CD8-positive, alpha-beta memory T cell (primary cell): ENCODE results near the gene ZNF169. TPM values are rescaled to one million over a fixed set of nuclear protein-coding genes. Genes with fewer than 3 reads are reported as not detected.
"Not testable (repeated sequence)": the region's sequence is repeated elsewhere in the genome, so short reads cannot be mapped to it uniquely, and the experiment has no call there.

Experiments used
- CTCF ChIA-PET: fragments of 350-600 bp; sonication (Branson Sonifier 250); formaldehyde crosslinking; loops from one replicate; lab custom pipeline; 2021; ENCODE audit warnings: antibody characterized with exemption; lab: Charles Lee
- POLR2A ChIA-PET: fragments of 350-600 bp; sonication (Branson Sonifier 250); formaldehyde crosslinking; loops from one replicate; lab custom pipeline; 2021; ENCODE audit warnings: antibody characterized with exemption; lab: Charles Lee
- DNase-seq, 5 donors: peaks; one replicate each; pipeline versions ENCODE4 v3.0.0 to v3.0.0-alpha.2; 2020 to 2022; ENCODE audit warnings: mixed read lengths in 1 of 5
- H3K27ac ChIP-seq: one replicate; pipeline ENCODE4 v1.7.0; 2013; ENCODE audit warnings: low read depth, mild to moderate bottlenecking, low read length, moderate library complexity
- H3K27me3 ChIP-seq: 2 replicates; pipeline ENCODE4 v1.7.0; 2013; ENCODE audit warnings: low read length, mild to moderate bottlenecking; ENCODE audit not compliant: insufficient read depth, poor library complexity, severe bottlenecking
- H3K36me3 ChIP-seq: 2 replicates; pipeline ENCODE4 v1.7.0; 2013; ENCODE audit warnings: mild to moderate bottlenecking, low read length, moderate library complexity; ENCODE audit not compliant: insufficient read depth
- H3K4me1 ChIP-seq: 2 replicates; pipeline ENCODE4 v1.7.0; 2013; ENCODE audit warnings: mild to moderate bottlenecking, low read length, moderate library complexity; ENCODE audit not compliant: insufficient read depth
- H3K4me3 ChIP-seq: 2 replicates; pipeline ENCODE4 v1.7.0; 2013; ENCODE audit warnings: mild to moderate bottlenecking, low read length
- H3K9me3 ChIP-seq: 2 replicates; pipeline ENCODE4 v1.7.0; 2013; ENCODE audit warnings: mild to moderate bottlenecking, low read length
- H3K27ac Mint-ChIP-seq, 8 donors: one replicate each; pipeline ENCODE4 v1.8.0; 2020 to 2021; ENCODE audit warnings: mixed read lengths in 8 of 8, mild to moderate bottlenecking in 6 of 8, inconsistent platforms in 3 of 8, moderate library complexity in 3 of 8
- H3K27me3 Mint-ChIP-seq, 2 donors: one replicate each; pipeline ENCODE4 v1.8.0; 2020 to 2021; ENCODE audit warnings: mixed read lengths in 2 of 2, mild to moderate bottlenecking in 1 of 2, moderate library complexity in 1 of 2
- H3K36me3 Mint-ChIP-seq, 3 donors: one replicate each; pipeline ENCODE4 v1.8.0; 2020 to 2021; ENCODE audit warnings: mixed read lengths in 3 of 3, inconsistent platforms in 1 of 3, mild to moderate bottlenecking in 1 of 3
- H3K4me1 Mint-ChIP-seq, 3 donors: one replicate each; pipeline ENCODE4 v1.8.0; 2020 to 2021; ENCODE audit warnings: mixed read lengths in 3 of 3, inconsistent platforms in 1 of 3, mild to moderate bottlenecking in 1 of 3
- H3K4me3 Mint-ChIP-seq, 7 donors: one replicate each; pipeline ENCODE4 v1.8.0; 2020 to 2021; ENCODE audit warnings: mixed read lengths in 7 of 7, mild to moderate bottlenecking in 6 of 7, moderate library complexity in 4 of 7, inconsistent platforms in 2 of 7
- H3K9me3 Mint-ChIP-seq, 5 donors: one replicate each; pipeline ENCODE4 v1.8.0; 2020 to 2022; ENCODE audit warnings: mixed read lengths in 5 of 5, mild to moderate bottlenecking in 3 of 5, moderate library complexity in 2 of 5, inconsistent platforms in 1 of 5
- polyA plus RNA-seq: library from polyadenylated mRNA; unstranded; fragments of 300-500 nt; fragmentation: Illumina TruSeq; gene quantifications from one replicate; pipeline ENCODE4 v1.2.3, GENCODE V29; 2021
- total RNA-seq, 2 experiments: library from RNA; stranded (reverse); gene quantifications; one replicate each; pipeline ENCODE4 v1.2.3, GENCODE V29; 2021

ZNF169 gene
- total and polyA plus RNA-seq, 3 experiments from 2014 or later = 3.8 to 6.3 (median 5.3) TPM

- peaks cover 12 to 28% (median 17%) of the 10 kb centered on the region in 3 donors for H3K36me3 Mint-ChIP-seq
- no peaks in the 10 kb centered on the region for H3K27me3 Mint-ChIP-seq
- no peak overlapping the region for H3K4me3 Mint-ChIP-seq
- DNase-seq = no peak
- H3K27ac Mint-ChIP-seq = peak overlapping the region in 2 of 8 donors; percentile 14 to 79
- H3K9me3 Mint-ChIP-seq = peaks cover 0 to 6% (median 0%) of the 10 kb centered on the region in 5 donors
- Histone ChIP-seq H3K27me3 (no peaks in the 10 kb centered on the region), H3K9me3 (no peaks in the 10 kb centered on the region), H3K36me3 (no peaks in the 10 kb centered on the region), H3K4me3 (no peak overlapping the region), H3K4me1 (no peaks in the 10 kb centered on the region), H3K27ac (peak overlapping the region; percentile 17)
- CTCF ChIA-PET = no interaction called here
- H3K4me1 Mint-ChIP-seq = peaks cover 29 to 47% (median 42%) of the 10 kb centered on the region in 3 donors
- POLR2A ChIA-PET = no interaction called here
These were observed 10.9 kb downstream of the ZNF169 start for GRCh38 chr9:94270009-94270408.

GRCh38 chr9:94277029-94277428 lies 17.9 kb downstream of the ZNF169 start:
- Mint-ChIP-seq H3K4me1 (peaks cover 19 to 36% (median 27%) of the 10 kb centered on the region in 3 donors), H3K9me3 (peaks cover 0 to 11% (median 4%) of the 10 kb centered on the region in 5 donors), H3K36me3 (peaks cover 44 to 67% (median 49%) of the 10 kb centered on the region in 3 donors)
- H3K27me3 ChIP-seq, DNase-seq, H3K4me3 Mint-ChIP-seq, H3K27ac Mint-ChIP-seq, H3K27me3 Mint-ChIP-seq, CTCF ChIA-PET, H3K4me1 ChIP-seq, POLR2A ChIA-PET, H3K4me3 ChIP-seq: not testable (repeated sequence)
- peaks cover 11% of the 10 kb centered on the region for H3K9me3 ChIP-seq
- H3K27ac ChIP-seq = peak overlapping the region; percentile 40
- peaks cover 22% of the 10 kb centered on the region for H3K36me3 ChIP-seq

- Histone ChIP-seq H3K4me1 (no peaks in the 10 kb centered on the region), H3K27ac (peak overlapping the region; percentile 15), H3K36me3 (peaks cover 22% of the 10 kb centered on the region), H3K9me3 (peaks cover 11% of the 10 kb centered on the region), H3K4me3 (no peak overlapping the region), H3K27me3 (no peaks in the 10 kb centered on the region)
- no peak overlapping the region for H3K4me3 Mint-ChIP-seq
- no peak overlapping the region for H3K27ac Mint-ChIP-seq
- ChIA-PET POLR2A (no interaction called here), CTCF (no interaction called here)
- no peak for DNase-seq
- peaks cover 0 to 11% (median 4%) of the 10 kb centered on the region in 5 donors for H3K9me3 Mint-ChIP-seq
- H3K4me1 Mint-ChIP-seq = peaks cover 10 to 31% (median 17%) of the 10 kb centered on the region in 3 donors
- H3K36me3 Mint-ChIP-seq = peaks cover 48 to 73% (median 54%) of the 10 kb centered on the region in 3 donors
- H3K27me3 Mint-ChIP-seq = no peaks in the 10 kb centered on the region
These were observed 18.9 kb downstream of the ZNF169 start for GRCh38 chr9:94277885-94278536.

- Mint-ChIP-seq H3K9me3 (peaks cover 0 to 11% (median 4%) of the 10 kb centered on the region in 5 donors), H3K27ac (peak overlapping the region in 1 of 8 donors; percentile 42), H3K36me3 (peaks cover 43 to 71% (median 47%) of the 10 kb centered on the region in 3 donors), H3K27me3 (no peaks in the 10 kb centered on the region), H3K4me3 (peak overlapping the region in 1 of 7 donors; percentile 48), H3K4me1 (peaks cover 1 to 14% (median 2%) of the 10 kb centered on the region in 3 donors)
- peaks cover 11% of the 10 kb centered on the region for H3K9me3 ChIP-seq
- CTCF ChIA-PET = no interaction called here
- no peaks in the 10 kb centered on the region for H3K4me1 ChIP-seq
- H3K27ac ChIP-seq = no peak overlapping the region
- H3K4me3 ChIP-seq = peak overlapping the region; percentile 7
- no peak for DNase-seq
- POLR2A ChIA-PET = no interaction called here
- H3K27me3 ChIP-seq = no peaks in the 10 kb centered on the region
- H3K36me3 ChIP-seq = peaks cover 22% of the 10 kb centered on the region
These were observed 21.4 kb downstream of the ZNF169 start for GRCh38 chr9:94280409-94280989.

GRCh38 chr9:94281101-94281500 lies 22.0 kb downstream of the ZNF169 start:
- H3K4me1 Mint-ChIP-seq = peaks cover 0 to 14% (median 1%) of the 10 kb centered on the region in 3 donors
- H3K27me3 Mint-ChIP-seq = no peaks in the 10 kb centered on the region
- ChIA-PET CTCF (no interaction called here), POLR2A (no interaction called here)
- Histone ChIP-seq H3K4me1 (no peaks in the 10 kb centered on the region), H3K27me3 (no peaks in the 10 kb centered on the region), H3K9me3 (peaks cover 11% of the 10 kb centered on the region), H3K36me3 (peaks cover 22% of the 10 kb centered on the region), H3K27ac (no peak overlapping the region), H3K4me3 (no peak overlapping the region)
- H3K9me3 Mint-ChIP-seq = peaks cover 0 to 11% (median 4%) of the 10 kb centered on the region in 5 donors
- H3K27ac Mint-ChIP-seq = no peak overlapping the region
- peaks cover 45 to 73% (median 48%) of the 10 kb centered on the region in 3 donors for H3K36me3 Mint-ChIP-seq
- H3K4me3 Mint-ChIP-seq = peak overlapping the region in 1 of 7 donors; percentile 48
- DNase-seq = no peak

- H3K36me3 Mint-ChIP-seq = peaks cover 29 to 70% (median 30%) of the 10 kb centered on the region in 3 donors
- no peak for DNase-seq
- no peaks in the 10 kb centered on the region for H3K9me3 ChIP-seq
- no peaks in the 10 kb centered on the region for H3K27me3 Mint-ChIP-seq
- peaks cover 0 to 20% (median 9%) of the 10 kb centered on the region in 3 donors for H3K4me1 Mint-ChIP-seq
- peaks cover 5% of the 10 kb centered on the region for H3K36me3 ChIP-seq
- peak overlapping the region in 1 of 8 donors; percentile 29 for H3K27ac Mint-ChIP-seq
- CTCF ChIA-PET = no interaction called here
- H3K27ac ChIP-seq = no peak overlapping the region
- peaks cover 0 to 3% (median 0%) of the 10 kb centered on the region in 5 donors for H3K9me3 Mint-ChIP-seq
- POLR2A ChIA-PET = no interaction called here
- H3K4me1 ChIP-seq = no peaks in the 10 kb centered on the region
- H3K4me3 ChIP-seq = no peak overlapping the region
- H3K27me3 ChIP-seq = no peaks in the 10 kb centered on the region
- H3K4me3 Mint-ChIP-seq = no peak overlapping the region
These were observed 27.0 kb downstream of the ZNF169 start for GRCh38 chr9:94286116-94286515.

GRCh38 chr9:94287877-94288513 lies 28.9 kb downstream of the ZNF169 start:
- Histone ChIP-seq H3K36me3 (peaks cover 3% of the 10 kb centered on the region), H3K4me3 (no peak overlapping the region), H3K27ac (no peak overlapping the region), H3K9me3 (no peaks in the 10 kb centered on the region), H3K4me1 (no peaks in the 10 kb centered on the region), H3K27me3 (no peaks in the 10 kb centered on the region)
- H3K27ac Mint-ChIP-seq = no peak overlapping the region
- H3K4me1 Mint-ChIP-seq = peaks cover 0 to 9% (median 8%) of the 10 kb centered on the region in 3 donors
- no peak for DNase-seq
- H3K27me3 Mint-ChIP-seq = no peaks in the 10 kb centered on the region
- ChIA-PET POLR2A (no interaction called here), CTCF (no interaction called here)
- H3K36me3 Mint-ChIP-seq = peaks cover 23 to 72% (median 29%) of the 10 kb centered on the region in 3 donors
- no peak overlapping the region for H3K4me3 Mint-ChIP-seq
- peaks cover 0 to 3% (median 0%) of the 10 kb centered on the region in 5 donors for H3K9me3 Mint-ChIP-seq

- Histone ChIP-seq H3K9me3 (no peaks in the 10 kb centered on the region), H3K27ac (no peak overlapping the region), H3K4me3 (no peak overlapping the region), H3K27me3 (no peaks in the 10 kb centered on the region), H3K36me3 (peaks cover 3% of the 10 kb centered on the region), H3K4me1 (no peaks in the 10 kb centered on the region)
- peaks cover 23 to 81% (median 30%) of the 10 kb centered on the region in 3 donors for H3K36me3 Mint-ChIP-seq
- no peak overlapping the region for H3K4me3 Mint-ChIP-seq
- DNase-seq = no peak
- POLR2A ChIA-PET = no interaction called here
- CTCF ChIA-PET = no interaction called here
- H3K9me3 Mint-ChIP-seq = peaks cover 0 to 3% (median 0%) of the 10 kb centered on the region in 5 donors
- peaks cover 0 to 9% (median 8%) of the 10 kb centered on the region in 3 donors for H3K4me1 Mint-ChIP-seq
- no peaks in the 10 kb centered on the region for H3K27me3 Mint-ChIP-seq
- no peak overlapping the region for H3K27ac Mint-ChIP-seq
These were observed 30.6 kb downstream of the ZNF169 start for GRCh38 chr9:94289691-94290090.
